Measurements from ENCODE around the gene IL1RAPL2. TPM values are rescaled to one million over a fixed set of nuclear protein-coding genes. Genes with fewer than 3 reads are reported as not detected.

Gene IL1RAPL2
- total and polyA plus RNA-seq, 2 donors (not counting 3 experiments of a cell fraction or from before 2014, with no cell fraction given) = not detected

GRCh38 chrX:105098201-105098600 is 532.2 kb downstream of the IL1RAPL2 start:
- H3K79me2 ChIP-seq (ENCODE audit: control insufficient read depth, insufficient read depth, low read length) = no peaks in the 10 kb centered on the region
- DNase-seq (ENCODE audit: low read depth, low spot score) = no peak
- H3K9me3 ChIP-seq (replicated peaks; ENCODE audit: control insufficient read depth, insufficient read depth, low read length) = no peaks in the 10 kb centered on the region
- no peaks in the 10 kb centered on the region for H3K9me1 ChIP-seq (replicated peaks; ENCODE audit: control insufficient read depth, extremely low read depth, insufficient read depth, low read length)
- H4K20me1 ChIP-seq (replicated peaks; ENCODE audit: control insufficient read depth, extremely low read depth, insufficient read depth, low read length) = no peaks in the 10 kb centered on the region
- no peak for FAIRE-seq
- no TSS peak for BruUV-seq (replicated peaks)
- H3K9ac ChIP-seq (replicated peaks; ENCODE audit: extremely low read depth, insufficient read depth, low read length) = no peak overlapping the region
- POLR2A ChIA-PET = no interaction called here
- intact Hi-C loops (cut with micrococcal nuclease) = no loop called here
- TF ChIP-seq CTCF (IDR thresholded peaks at IDR 0.05; ENCODE audit: extremely low read depth in 1 of 2, insufficient read depth in 1 of 2, low read depth in 1 of 2, low read length in 2 of 2) (no peak), POLR2AphosphoS5 (IDR thresholded peaks at IDR 0.05; ENCODE audit: insufficient read depth, low read depth, low read length) (no peak), GATA2 (IDR thresholded peaks at IDR 0.05; ENCODE audit: insufficient read depth, insufficient read length, low read depth, low read length) (no peak), MAX (IDR thresholded peaks at IDR 0.05; ENCODE audit: insufficient read depth, insufficient read length) (no peak), MYC (IDR thresholded peaks at IDR 0.05; ENCODE audit: low read depth, low read length) (no peak), JUN (IDR thresholded peaks at IDR 0.05; ENCODE audit: borderline replicate concordance, insufficient read depth, insufficient read length, low read depth) (no peak), EZH2 (IDR thresholded peaks at IDR 0.05; ENCODE audit: borderline replicate concordance, low read depth, low read length, severe bottlenecking) (no peak), POLR2A (IDR thresholded peaks at IDR 0.05; ENCODE audit: low read depth, low read length) (no peak), FOS (IDR thresholded peaks at IDR 0.05; ENCODE audit: borderline replicate concordance, insufficient read depth, low read length) (no peak)
- no peaks in the 10 kb centered on the region for H3K4me1 ChIP-seq (ENCODE audit: control insufficient read depth, extremely low read depth, insufficient read depth, low read length)
- H2AFZ ChIP-seq (ENCODE audit: low read depth, low read length) = no peak overlapping the region
- no peak overlapping the region for H3K4me2 ChIP-seq (ENCODE audit: insufficient read depth, low read length)
- no peaks in the 10 kb centered on the region for H3K36me3 ChIP-seq (ENCODE audit: control insufficient read depth in 2 of 2, extremely low read depth in 1 of 2, insufficient read depth in 2 of 2, low read length in 2 of 2)
- no peak overlapping the region for H3K4me3 ChIP-seq (replicated peaks in 1 of 3; ENCODE audit: insufficient read depth in 1 of 3, low read depth in 1 of 3, low read length in 3 of 3)
- CTCF ChIA-PET = no interaction called here
- no peaks in the 10 kb centered on the region for H3K27me3 ChIP-seq (ENCODE audit: control insufficient read depth in 2 of 2, insufficient read depth in 2 of 2, low read length in 2 of 2)
- no peak overlapping the region for H3K27ac ChIP-seq (ENCODE audit: insufficient read depth, low read depth, low read length)
- dilution Hi-C loops (cut with MboI; ENCODE audit: extremely low pct_ligation_motif_present, low sequenced_read_pairs) = no loop called here
